Activated T-helper 1 cell treated with Interleukin-2 at 50 U/mL for 16 hours (primary cell): ENCODE results near the gene TRIM68.

Experiments used
- DNase-seq: peaks from one replicate; pipeline ENCODE4 v3.0.0-alpha.2; 2020; ENCODE audit warnings: low read depth

TRIM68 gene

GRCh38 chr11:4606231-4607015 is 1.6 kb downstream of the TRIM68 start:
- no peak for DNase-seq

GRCh38 chr11:4605057-4605456 is 3.0 kb downstream of the TRIM68 start:
- DNase-seq, result no peak

- no peak for DNase-seq
Observed at GRCh38 chr11:4593739-4594138, 14.3 kb downstream of the TRIM68 start, which contains the start of gene OR52I1. Gene OR52I1 (plus strand): TSS chr11:4594039. CDS start chr11:4594039, 0 bp downstream.

GRCh38 chr11:4589017-4589416 is 19.0 kb downstream of the TRIM68 start:
- DNase-seq, result no peak

- no peak for DNase-seq
Observed at GRCh38 chr11:4581443-4581842, 26.6 kb downstream of the TRIM68 start, which contains the start of gene OR52I2. Gene OR52I2 (plus strand): TSS chr11:4581743.

GRCh38 chr11:4580124-4580523 is 27.9 kb downstream of the TRIM68 start:
- no peak for DNase-seq

- no peak for DNase-seq
Observed at GRCh38 chr11:4578624-4579023, 29.4 kb downstream of the TRIM68 start.

GRCh38 chr11:4577761-4578160 is 30.3 kb downstream of the TRIM68 start:
- DNase-seq, result no peak

GRCh38 chr11:4576880-4577279 is 31.2 kb downstream of the TRIM68 start:
- no peak for DNase-seq

GRCh38 chr11:4569075-4569474 is 39.0 kb downstream of the TRIM68 start:
- DNase-seq, result no peak

GRCh38 chr11:4565371-4565770 is 42.7 kb downstream of the TRIM68 start:
- no peak for DNase-seq

GRCh38 chr11:4560467-4560866 is 47.6 kb downstream of the TRIM68 start:
- DNase-seq, result no peak

GRCh38 chr11:4559527-4560440 is 48.2 kb downstream of the TRIM68 start:
- DNase-seq, result no peak

- DNase-seq, result no peak
Observed at GRCh38 chr11:4551346-4551979, 56.6 kb downstream of the TRIM68 start.
